SK-N-SH (cell line): ENCODE results near the gene SSBP2.

Source experiments
- CTCF ChIP-seq: fragments of 200-600 bp; sonication (generic); IDR thresholded peaks from 2 replicates; pipeline ENCODE4 v1.6.1; 2017; ENCODE audit warnings: antibody characterized with exemption, mild to moderate bottlenecking, moderate library complexity
- EP300 ChIP-seq, 2 experiments: IDR thresholded peaks; 2 replicates each; pipeline versions ENCODE4 v1.4.0 to v1.6.1; 2012; ENCODE audit warnings: borderline replicate concordance in 1 of 2, low read depth in 1 of 2, low read length in 1 of 2
- GABPA ChIP-seq: IDR thresholded peaks from 2 replicates; pipeline ENCODE4 v1.4.0; 2012; ENCODE audit warnings: low read depth, mild to moderate bottlenecking
- POLR2AphosphoS5 ChIP-seq: IDR thresholded peaks from 2 replicates; pipeline ENCODE4 v1.6.1; 2012; ENCODE audit warnings: low read depth, low read length
- RAD21 ChIP-seq: IDR thresholded peaks from 2 replicates; pipeline ENCODE4 v1.6.1; 2012; ENCODE audit warnings: mild to moderate bottlenecking, low read length
- RCOR1 ChIP-seq: fragments of 150-350 bp; IDR thresholded peaks from 2 replicates; pipeline ENCODE4 v1.6.1; 2017; ENCODE audit warnings: antibody characterized with exemption, low read length
- REST ChIP-seq: IDR thresholded peaks from 2 replicates; pipeline ENCODE4 v1.6.1; 2012; ENCODE audit warnings: mild to moderate bottlenecking, low read depth, low read length, moderate library complexity
- TCF12 ChIP-seq: IDR thresholded peaks from 2 replicates; pipeline ENCODE4 v1.4.0; 2012
- USF2 ChIP-seq: fragments of 150-350 bp; IDR thresholded peaks from 2 replicates; pipeline ENCODE4 v1.6.1; 2017; ENCODE audit warnings: antibody characterized with exemption, low read length, low read depth, borderline replicate concordance
- YY1 ChIP-seq: IDR thresholded peaks from 2 replicates; pipeline ENCODE4 v1.4.0; 2012; ENCODE audit warnings: low read depth, mild to moderate bottlenecking

GRCh38 chr5:81646469-81646995 is 104.4 kb downstream of the SSBP2 start:
- TF ChIP-seq USF2 (no peak), POLR2AphosphoS5 (no peak), CTCF (no peak), TCF12 (no peak), RAD21 (no peak), EP300 (IDR thresholded peaks at IDR 0.05; ENCODE audit: borderline replicate concordance in 1 of 2, low read depth in 1 of 2, low read length in 1 of 2) (no peak), YY1 (no peak), GABPA (no peak), RCOR1 (no peak), REST (no peak)
